Muscle layer of duodenum (tissue), 2 donors: ENCODE results near the gene ARID5B.

Source experiments
- H3K27ac ChIP-seq: one replicate; pipeline ENCODE4 v1.7.0; 2013; ENCODE audit warnings: mild to moderate bottlenecking, low read length
- H3K27me3 ChIP-seq: one replicate; pipeline ENCODE4 v1.7.0; 2013; ENCODE audit warnings: low read depth, mild to moderate bottlenecking, control low read depth, low read length
- H3K36me3 ChIP-seq, 2 donors: one replicate each; pipeline ENCODE4 v1.7.0; 2013; ENCODE audit warnings: low read length in 2 of 2, control low read depth in 1 of 2, mild to moderate bottlenecking in 1 of 2; ENCODE audit not compliant: insufficient read depth in 2 of 2, control insufficient read depth in 1 of 2
- H3K4me1 ChIP-seq, 2 donors: one replicate each; pipeline ENCODE4 v1.7.0; 2013; ENCODE audit warnings: low read length in 2 of 2, mild to moderate bottlenecking in 2 of 2, control low read depth in 1 of 2, moderate library complexity in 1 of 2; ENCODE audit not compliant: insufficient read depth in 2 of 2, control insufficient read depth in 1 of 2
- H3K4me3 ChIP-seq, 2 donors: one replicate each; pipeline ENCODE4 v1.7.0; 2013; ENCODE audit warnings: low read length in 2 of 2, low read depth in 1 of 2, mild to moderate bottlenecking in 1 of 2
- H3K9me3 ChIP-seq, 2 donors: one replicate each; pipeline ENCODE4 v1.7.0; 2013; ENCODE audit warnings: low read length in 2 of 2, control low read depth in 1 of 2, mild to moderate bottlenecking in 1 of 2; ENCODE audit not compliant: control insufficient read depth in 1 of 2
- donor health status: healthy.

The ARID5B gene

GRCh38 chr10:62062028-62062427 is 160.5 kb downstream of the ARID5B start:
- Histone ChIP-seq H3K36me3 (peaks cover 31 to 37% of the 10 kb centered on the region in 2 donors), H3K9me3 (no peaks in the 10 kb centered on the region), H3K27me3 (no peaks in the 10 kb centered on the region), H3K27ac (no peak overlapping the region), H3K4me3 (no peak overlapping the region), H3K4me1 (peaks cover 20 to 29% of the 10 kb centered on the region in 2 donors)

- Histone ChIP-seq H3K4me1 (peaks cover 17 to 22% of the 10 kb centered on the region in 2 donors), H3K36me3 (peaks cover 36 to 38% of the 10 kb centered on the region in 2 donors), H3K9me3 (no peaks in the 10 kb centered on the region), H3K27me3 (no peaks in the 10 kb centered on the region), H3K27ac (no peak overlapping the region), H3K4me3 (no peak overlapping the region)
Observed at GRCh38 chr10:62062752-62063512, 161.4 kb downstream of the ARID5B start.

DNA sequence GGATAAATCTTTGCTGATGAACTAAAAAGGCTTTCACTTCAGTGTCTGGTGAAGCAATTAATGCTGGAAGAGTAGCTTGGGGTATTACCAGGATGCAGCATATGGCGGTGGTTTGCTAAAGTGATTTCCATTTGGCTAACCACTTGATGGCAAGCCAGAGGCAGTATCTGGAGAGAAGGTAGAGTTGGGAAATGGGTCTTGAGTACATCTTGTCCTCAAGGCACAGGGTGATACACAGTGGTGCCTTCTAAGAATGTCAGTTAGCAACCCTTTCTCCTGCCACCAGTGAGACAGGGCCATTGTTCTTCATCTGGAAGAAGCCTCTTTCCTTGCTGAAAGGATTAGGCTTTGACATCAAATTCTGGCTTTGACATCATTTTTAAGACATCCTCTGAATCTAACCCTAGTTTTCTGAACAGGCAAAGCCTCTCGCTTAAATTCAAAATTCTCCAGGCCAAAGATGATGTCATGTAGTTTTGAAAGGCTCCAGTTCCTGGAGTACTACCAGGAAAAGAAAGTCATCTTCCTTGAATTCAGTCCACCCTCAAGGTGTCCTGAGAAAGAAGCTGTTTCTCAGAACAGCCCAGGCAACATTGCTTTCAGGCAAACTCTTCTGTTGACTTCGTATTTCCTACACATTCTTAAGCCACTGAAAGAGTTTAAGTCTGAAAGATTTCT is 162.4 kb downstream of the ARID5B start:
- Histone ChIP-seq H3K4me3 (no peak overlapping the region), H3K27ac (peak overlapping the region; percentile 41), H3K9me3 (no peaks in the 10 kb centered on the region), H3K36me3 (peaks cover 32 to 36% of the 10 kb centered on the region in 2 donors), H3K4me1 (peaks cover 7 to 12% of the 10 kb centered on the region in 2 donors), H3K27me3 (no peaks in the 10 kb centered on the region)

- H3K4me3 ChIP-seq, result no peak overlapping the region
- H3K27me3 ChIP-seq, result no peaks in the 10 kb centered on the region
- peaks cover 0 to 6% of the 10 kb centered on the region in 2 donors for H3K4me1 ChIP-seq
- H3K36me3 ChIP-seq, result peaks cover 38 to 50% of the 10 kb centered on the region in 2 donors
- H3K9me3 ChIP-seq, result no peaks in the 10 kb centered on the region
- no peak overlapping the region for H3K27ac ChIP-seq
Observed at GRCh38 chr10:62067560-62067959, 166.1 kb downstream of the ARID5B start.

DNA sequence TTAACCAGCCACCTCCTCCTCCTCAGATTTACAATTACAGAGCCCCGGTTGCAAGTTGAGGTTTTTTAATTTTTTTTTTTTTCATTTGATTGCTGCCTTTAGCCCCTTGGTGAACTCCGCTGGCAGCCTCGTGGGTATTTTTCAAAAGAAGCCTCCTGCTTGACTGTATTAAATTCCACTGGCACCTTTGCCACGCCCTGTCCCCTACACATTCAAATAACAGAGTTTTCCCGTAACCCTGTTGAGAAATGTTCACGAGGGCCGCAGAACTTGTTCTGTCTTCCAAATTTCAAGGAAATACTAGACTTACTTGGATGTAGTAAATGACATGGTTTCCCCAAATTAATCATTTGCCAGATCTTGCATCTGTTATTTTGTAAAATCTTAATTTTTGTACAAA is 167.0 kb downstream of the ARID5B start:
- peaks cover 32 to 54% of the 10 kb centered on the region in 2 donors for H3K36me3 ChIP-seq
- no peaks in the 10 kb centered on the region for H3K27me3 ChIP-seq
- no peaks in the 10 kb centered on the region for H3K9me3 ChIP-seq
- peaks cover 0 to 13% of the 10 kb centered on the region in 2 donors for H3K4me1 ChIP-seq
- no peak overlapping the region for H3K4me3 ChIP-seq
- no peak overlapping the region for H3K27ac ChIP-seq

GRCh38 chr10:62069452-62070178 is 168.1 kb downstream of the ARID5B start:
- peak overlapping the region; percentile 16 for H3K27ac ChIP-seq
- H3K27me3 ChIP-seq, result no peaks in the 10 kb centered on the region
- H3K4me3 ChIP-seq, result no peak overlapping the region
- no peaks in the 10 kb centered on the region for H3K9me3 ChIP-seq
- peaks cover 0 to 21% of the 10 kb centered on the region in 2 donors for H3K4me1 ChIP-seq
- H3K36me3 ChIP-seq, result peaks cover 31 to 51% of the 10 kb centered on the region in 2 donors

- no peaks in the 10 kb centered on the region for H3K9me3 ChIP-seq
- no peaks in the 10 kb centered on the region for H3K27me3 ChIP-seq
- H3K4me1 ChIP-seq, result peaks cover 0 to 35% of the 10 kb centered on the region in 2 donors
- no peak overlapping the region for H3K4me3 ChIP-seq
- no peak overlapping the region for H3K27ac ChIP-seq
- peaks cover 25 to 44% of the 10 kb centered on the region in 2 donors for H3K36me3 ChIP-seq
Observed at GRCh38 chr10:62071846-62072281, 170.4 kb downstream of the ARID5B start.

- Histone ChIP-seq H3K36me3 (peaks cover 20 to 40% of the 10 kb centered on the region in 2 donors), H3K4me3 (no peak overlapping the region), H3K27ac (no peak overlapping the region), H3K4me1 (peaks cover 0 to 38% of the 10 kb centered on the region in 2 donors), H3K9me3 (no peaks in the 10 kb centered on the region), H3K27me3 (no peaks in the 10 kb centered on the region)
Observed at GRCh38 chr10:62072901-62073300, 171.4 kb downstream of the ARID5B start.

GRCh38 chr10:62073429-62073828 is 171.9 kb downstream of the ARID5B start:
- Histone ChIP-seq H3K36me3 (peaks cover 25 to 40% of the 10 kb centered on the region in 2 donors), H3K9me3 (no peaks in the 10 kb centered on the region), H3K4me3 (no peak overlapping the region), H3K27ac (no peak overlapping the region), H3K4me1 (peaks cover 0 to 42% of the 10 kb centered on the region in 2 donors), H3K27me3 (no peaks in the 10 kb centered on the region)

- peaks cover 34% of the 10 kb centered on the region in 2 donors for H3K36me3 ChIP-seq
- H3K4me1 ChIP-seq, result peaks cover 0 to 46% of the 10 kb centered on the region in 2 donors
- H3K9me3 ChIP-seq, result no peaks in the 10 kb centered on the region
- H3K4me3 ChIP-seq, result no peak overlapping the region
- H3K27me3 ChIP-seq, result no peaks in the 10 kb centered on the region
- no peak overlapping the region for H3K27ac ChIP-seq
Observed at GRCh38 chr10:62075414-62075813, 173.9 kb downstream of the ARID5B start.

- no peak overlapping the region for H3K4me3 ChIP-seq
- no peaks in the 10 kb centered on the region for H3K27me3 ChIP-seq
- no peak overlapping the region for H3K27ac ChIP-seq
- H3K36me3 ChIP-seq, result peaks cover 30 to 34% of the 10 kb centered on the region in 2 donors
- no peaks in the 10 kb centered on the region for H3K9me3 ChIP-seq
- peaks cover under 1 to 51% of the 10 kb centered on the region in 2 donors for H3K4me1 ChIP-seq
Observed at GRCh38 chr10:62075912-62076311, 174.4 kb downstream of the ARID5B start.
